Measurements from ENCODE around the gene PKN3. TPM values are rescaled to one million over a fixed set of nuclear protein-coding genes. Genes with fewer than 3 reads are reported as not detected.

PKN3 gene
- total and polyA plus RNA-seq, 9 of the 15 experiments (the other 6 are each of a cell fraction or from before 2014, with no cell fraction given) = 0.82 to 49.2 (median 19.7) TPM

GRCh38 chr9:128656416-128657343 is 45.6 kb upstream of the PKN3 start, which contains the start of gene DYNC2I2 (continued):
- peak; percentile 97 for TF ChIP-seq NR4A1 (CRISPR knock-in tag; IDR thresholded peaks at IDR 0.05)
- peak; percentile 96 for TF ChIP-seq NR4A1 (tag; IDR thresholded peaks at IDR 0.05)
- TF ChIP-seq ATF1 (CRISPR knock-in tag; IDR thresholded peaks at IDR 0.05) = peak; percentile 76
- TF ChIP-seq ATF1 (tag; IDR thresholded peaks at IDR 0.05) = peak; percentile 98
- peak; percentile 97 for TF ChIP-seq RBM22 (IDR thresholded peaks at IDR 0.05; ENCODE audit: low read depth, low read length, poor library complexity, severe bottlenecking)
- TF ChIP-seq PHB (CRISPR knock-in tag; IDR thresholded peaks at IDR 0.05) = 0 out of 2 replicates have a peak, but pooled peaks have one; percentile 46
- TF ChIP-seq HBP1 (CRISPR knock-in tag; IDR thresholded peaks at IDR 0.05) = peak; percentile 80
- TF ChIP-seq ZNF707 (CRISPR knock-in tag; conservative IDR thresholded peaks at IDR 0.05) = peak; percentile 58; the same call in 1 of the 2 replicates
- peak; percentile 83 for TF ChIP-seq CGGBP1 (CRISPR knock-in tag; IDR thresholded peaks at IDR 0.05)
- no peak for TF ChIP-seq HDAC6 (IDR thresholded peaks at IDR 0.05; ENCODE audit: low read depth, low read length)
- peak; percentile 98 for TF ChIP-seq ZNF395 (CRISPR knock-in tag; IDR thresholded peaks at IDR 0.05)
- peak; percentile 88 for TF ChIP-seq ELF2 (CRISPR knock-in tag; IDR thresholded peaks at IDR 0.05)
- TF ChIP-seq HDAC1 (IDR thresholded peaks at IDR 0.05) = peak in 1 of 2 experiments; percentile 24; a peak in 1 of 4 replicates
- TF ChIP-seq NR2F6 (CRISPR knock-in tag; IDR thresholded peaks at IDR 0.05) = peak; percentile 54; the same call in 1 of the 2 replicates
- TF ChIP-seq ZNF655 (CRISPR knock-in tag; IDR thresholded peaks at IDR 0.05) = no peak
- TF ChIP-seq NFXL1 (CRISPR knock-in tag; IDR thresholded peaks at IDR 0.05) = no peak
- peak; percentile 53 for TF ChIP-seq POLR2B (IDR thresholded peaks at IDR 0.05; ENCODE audit: low read depth, partially characterized antibody)
- TF ChIP-seq RBM34 (IDR thresholded peaks at IDR 0.05; ENCODE audit: borderline replicate concordance, insufficient read depth, low read length) = peak; percentile 81; the same call in 1 of the 2 replicates
- TF ChIP-seq SOX6 (IDR thresholded peaks at IDR 0.05) = peak; percentile 59
- peak; percentile 86 for TF ChIP-seq ZBTB33 (CRISPR knock-in tag; IDR thresholded peaks at IDR 0.05)

Measured in K562 (cell line).